Mucosa of gallbladder (tissue), 1 donor: Measurements from ENCODE around the gene CCDC200. TPM values are rescaled to one million over a fixed set of nuclear protein-coding genes. Genes with fewer than 3 reads are reported as not detected.
"Not testable (repeated sequence)": the region's sequence is repeated elsewhere in the genome, so short reads cannot be mapped to it uniquely, and the experiment has no call there.

ENCODE experiments used
- DNase-seq: peaks from one replicate; pipeline ENCODE4 v3.0.0-alpha.2; 2020; ENCODE audit warnings: low spot score
- total RNA-seq: library from RNA; stranded (reverse); gene quantifications from one replicate; pipeline ENCODE4 v1.2.1, GENCODE V29; 2021
- donor health status: DM: no; HTN: no; CAD: no.

Gene CCDC200
- total RNA-seq, 1 donor from 2014 or later, result not detected

- no peak for DNase-seq
These were observed 12.1 kb downstream of the CCDC200 start for GRCh38 chr17:43216369-43216761.

- DNase-seq, result no peak
These were observed 13.1 kb downstream of the CCDC200 start for GRCh38 chr17:43215341-43215740.

- DNase-seq, result no peak
These were observed 14.9 kb downstream of the CCDC200 start for GRCh38 chr17:43213545-43213944.

GRCh38 chr17:43212641-43213490 is 15.6 kb downstream of the CCDC200 start:
- no peak for DNase-seq

GRCh38 chr17:43211480-43212402 is 16.7 kb downstream of the CCDC200 start, which contains the start of gene TMEM106A:
TMEM106A (plus strand) TSS chr17:43211875; CDS start chr17:43213042, 1,167 bp downstream.
- peak; percentile 70 for DNase-seq

GRCh38 chr17:43211123-43211479 is 17.3 kb downstream of the CCDC200 start:
- no peak for DNase-seq

- DNase-seq, result no peak
These were observed 17.8 kb downstream of the CCDC200 start for GRCh38 chr17:43210576-43210975.

- DNase-seq, result not testable (repeated sequence)
These were observed 25.4 kb downstream of the CCDC200 start for GRCh38 chr17:43203013-43203412.

GRCh38 chr17:43200127-43200526 is 28.3 kb downstream of the CCDC200 start:
- DNase-seq, result no peak

- DNase-seq, result no peak
These were observed 28.8 kb downstream of the CCDC200 start for GRCh38 chr17:43199633-43200032.

- no peak for DNase-seq
These were observed 35.2 kb downstream of the CCDC200 start for GRCh38 chr17:43193251-43193650.

- DNase-seq, result not testable (repeated sequence)
These were observed 41.8 kb downstream of the CCDC200 start for GRCh38 chr17:43186656-43187055.

GRCh38 chr17:43183921-43184320 is 44.5 kb downstream of the CCDC200 start:
- DNase-seq, result no peak

- DNase-seq, result peak; percentile 19
These were observed 52.3 kb downstream of the CCDC200 start for GRCh38 chr17:43176119-43176570.

- no peak for DNase-seq
These were observed 53.0 kb downstream of the CCDC200 start for GRCh38 chr17:43175213-43176118.

GRCh38 chr17:43171586-43172487 is 56.6 kb downstream of the CCDC200 start:
- peak; percentile 55 for DNase-seq
